K562 treated with DMSO at 1 percent for 4 hours (cell line): ENCODE results near the gene FGF1. TPM values are rescaled to one million over a fixed set of nuclear protein-coding genes. Genes with fewer than 3 reads are reported as not detected.

ENCODE experiments used
- total RNA-seq: library from RNA; unstranded; fragments of 300-600 nt; gene quantifications from 2 replicates; pipeline ENCODE4 v1.2.3, GENCODE V29; 2022; ENCODE audit not compliant: insufficient read depth

Gene FGF1
- not detected in 2 replicates for total RNA-seq

DNA sequence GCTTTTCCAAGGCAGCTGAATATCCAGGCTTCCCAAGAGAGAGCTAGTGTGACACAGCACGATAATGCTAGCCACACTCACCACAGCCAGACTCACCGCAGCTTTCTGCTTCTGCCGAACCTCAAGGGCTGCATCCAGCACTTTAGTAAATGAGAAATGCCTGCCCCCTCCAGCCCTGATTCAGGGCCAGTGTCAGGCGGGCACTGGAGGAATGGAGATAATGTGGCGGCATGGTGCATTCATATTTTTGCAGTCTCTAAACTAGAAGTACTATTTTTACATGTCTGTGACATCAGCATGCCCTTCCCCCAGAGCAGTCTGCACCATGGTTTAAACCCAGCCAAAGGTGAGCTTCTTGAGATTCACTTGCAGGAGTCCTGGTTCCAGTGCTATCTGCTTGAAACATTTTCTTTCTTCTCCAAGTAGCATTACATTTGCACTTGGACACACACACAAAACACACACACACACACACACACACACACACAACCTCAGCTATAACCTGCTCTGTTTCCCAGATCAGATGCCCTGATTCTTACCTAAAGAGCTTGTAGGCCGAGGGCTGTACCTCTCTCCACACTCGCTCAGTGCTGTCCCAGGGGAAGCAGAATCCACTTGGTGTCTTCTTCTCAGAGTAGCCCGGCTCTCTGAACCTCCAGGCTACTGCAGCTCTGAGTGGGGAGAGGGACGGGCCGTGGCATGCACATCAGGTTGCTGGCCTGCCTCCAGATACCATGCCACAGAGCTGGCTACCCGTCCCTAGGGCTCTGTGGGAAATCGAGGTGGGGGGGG lies at the start of gene FGF1:
Gene FGF1, minus strand, starts transcription at position 673 of the 792 bp plus-strand sequence. CDS start 71,963 bp downstream, outside the sequence.

Other genes starting within 250 kb of the FGF1 start
- 0.87 and 1.4 TPM in 2 replicates for gene ARHGAP26, start 84.3 kb upstream of the FGF1 start, total RNA-seq